EL (cell line): ENCODE data around the gene ZBTB32.

Experiments
- DNase-seq: peaks from one replicate; pipeline ENCODE4 v3.0.0-alpha.2; 2016

ZBTB32 gene

GRCh38 chr19:35755131-35755549 lies 50.8 kb downstream of the ZBTB32 start:
- DNase-seq, result no peak

GRCh38 chr19:35755550-35756376 lies 51.4 kb downstream of the ZBTB32 start:
- DNase-seq, result peak; percentile 67

GRCh38 chr19:35756377-35757230 lies 52.2 kb downstream of the ZBTB32 start, which contains the start of gene HSPB6:
Gene HSPB6 (minus strand): TSS chr19:35757029. CDS start chr19:35757008, 21 bp downstream.
- DNase-seq, result peak; percentile 67

- DNase-seq, result peak; percentile 96
Measured at GRCh38 chr19:35757231-35757748, 52.9 kb downstream of the ZBTB32 start.

DNA sequence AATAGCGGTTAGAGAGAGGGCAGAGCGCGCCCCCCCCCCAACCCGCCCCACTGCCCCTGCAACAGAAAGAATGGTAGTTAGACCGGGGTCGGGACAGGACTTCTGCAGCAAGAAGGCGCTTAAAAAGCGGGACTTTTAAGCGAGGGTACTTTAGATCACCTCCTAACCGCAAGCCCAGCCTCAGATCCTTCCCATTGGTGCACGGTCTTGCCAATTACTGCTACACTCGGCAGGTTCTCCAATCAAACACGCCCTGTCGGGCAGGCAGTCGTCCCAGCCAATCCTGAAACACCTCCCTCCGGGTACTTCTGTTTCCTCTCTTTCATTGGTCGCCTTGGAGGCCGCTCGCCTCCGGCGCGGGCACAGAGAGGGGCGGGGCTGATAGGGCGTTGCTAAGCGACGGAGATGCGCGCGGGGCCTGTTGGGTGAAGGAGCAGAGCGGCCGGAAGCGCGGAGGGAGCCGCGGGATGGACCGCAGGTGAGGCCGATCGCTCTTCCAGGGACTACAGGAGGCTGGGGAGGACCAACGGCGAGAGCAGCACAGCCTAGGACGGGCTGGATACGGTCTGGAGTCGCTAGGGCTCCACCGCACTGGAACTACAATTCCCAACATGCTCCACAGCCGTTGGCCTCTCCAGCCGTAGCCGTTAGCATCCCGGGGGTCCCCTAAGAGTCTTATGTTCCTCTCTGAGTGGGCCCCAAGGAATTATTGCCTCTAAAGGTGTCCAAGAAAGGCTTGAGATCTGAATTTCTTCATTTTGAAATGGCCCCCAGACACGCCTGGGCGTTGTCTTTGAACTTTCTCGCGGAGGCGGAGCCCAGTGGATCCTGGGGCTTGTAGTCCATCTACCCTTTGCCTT lies 53.6 kb downstream of the ZBTB32 start, which contains the start of gene PROSER3:
TSS of gene PROSER3 (plus strand) at position 428 of the 860 bp plus-strand sequence. CDS start at position 468, 40 bp downstream.
- peak; percentile 100 for DNase-seq

DNA sequence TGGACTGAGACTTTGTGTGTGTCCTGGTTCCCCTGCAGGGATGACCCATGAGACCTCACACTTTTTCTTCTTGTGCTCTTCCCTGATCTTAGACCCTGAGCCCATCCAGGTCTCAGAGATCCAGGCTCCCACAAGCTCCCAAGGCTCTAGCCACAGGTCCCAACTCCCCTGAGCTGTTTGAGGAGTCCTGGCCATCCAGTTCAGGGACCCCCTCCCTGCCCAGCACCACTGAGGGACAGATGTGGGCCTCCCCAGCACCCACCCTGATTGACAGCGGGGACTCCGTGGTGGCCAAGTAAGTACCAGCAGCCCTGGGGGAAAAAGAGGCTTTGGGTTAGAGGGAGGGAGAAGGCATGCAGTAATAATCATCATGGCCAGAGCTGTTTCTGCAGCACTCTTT lies 55.3 kb downstream of the ZBTB32 start:
- no peak for DNase-seq

DNA sequence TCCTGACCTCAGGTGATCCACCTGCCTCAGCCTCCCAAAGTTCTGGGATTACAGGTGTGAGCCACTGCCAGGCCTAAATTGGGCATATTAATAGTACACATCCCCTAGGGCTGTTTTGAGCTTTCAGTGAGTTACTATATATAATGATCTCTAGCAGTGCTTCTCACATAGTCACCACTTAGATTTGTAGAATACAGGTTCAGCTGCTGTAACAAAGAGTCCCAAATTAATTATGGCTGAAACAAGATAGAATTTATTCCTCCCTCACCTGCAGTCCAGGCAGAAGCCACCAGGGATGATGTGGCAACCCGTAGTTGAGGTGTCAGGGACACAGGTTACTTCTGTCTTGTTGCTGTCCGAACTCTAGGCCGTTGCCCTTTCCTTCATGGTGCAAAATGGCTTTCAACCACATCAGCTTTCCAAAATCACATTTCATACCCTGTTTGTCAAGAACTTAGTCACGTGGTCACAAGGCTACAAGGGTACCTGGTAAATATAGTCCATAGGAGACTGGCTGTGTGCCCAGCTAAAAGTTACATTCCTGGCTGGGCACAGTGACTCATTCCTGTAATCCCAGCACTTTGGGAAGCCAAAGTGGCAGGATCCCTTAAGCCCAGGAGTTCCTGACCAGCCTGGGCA lies 56.5 kb downstream of the ZBTB32 start:
- peak; percentile 29 for DNase-seq

GRCh38 chr19:35764432-35765315 lies 60.3 kb downstream of the ZBTB32 start:
- no peak for DNase-seq
